ENCODE measurements around the gene CFAP141.

CFAP141 gene

DNA sequence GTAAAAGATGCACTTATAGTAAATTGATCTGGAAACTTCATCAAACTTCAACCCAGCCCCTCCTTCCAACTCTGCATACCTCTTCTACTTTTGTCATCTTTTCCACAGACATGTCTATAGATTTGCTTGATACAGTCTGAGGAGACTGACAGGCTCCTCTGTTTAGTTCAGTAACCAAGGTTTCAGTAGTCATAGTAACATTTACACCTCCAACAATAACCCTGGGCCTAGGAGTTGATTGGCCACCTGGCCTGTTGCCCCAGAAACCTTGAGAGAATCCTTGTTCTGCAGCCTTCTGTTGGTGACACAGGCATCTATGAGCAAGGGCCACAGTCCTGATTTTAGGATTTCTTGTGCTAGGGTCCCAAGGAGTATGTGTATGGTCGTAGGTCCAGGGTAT, at the start of gene CFAP141:
CFAP141 (minus strand) TSS at position 138 of the 400 bp plus-strand sequence; CDS start at position 112, 26 bp downstream.
- POLR2A ChIA-PET = interaction anchor here (0.6 kb wide), 1 partner anchor 76 kb away, joined by 5 read pairs; no protein-coding TSS in a partner anchor
- CTCF ChIA-PET = no interaction called here
- TF ChIP-seq LEF1 (IDR thresholded peaks at IDR 0.05; ENCODE audit: borderline replicate concordance) (no peak), HDGF (IDR thresholded peaks at IDR 0.05; ENCODE audit: borderline replicate concordance) (no peak), FOXK2 (IDR thresholded peaks at IDR 0.05) (no peak), ZNF384 (IDR thresholded peaks at IDR 0.05) (no peak), FOXA1 (IDR thresholded peaks at IDR 0.05) (no peak), L3MBTL2 (conservative IDR thresholded peaks at IDR 0.05) (no peak), ELF4 (IDR thresholded peaks at IDR 0.05) (no peak), FOXM1 (IDR thresholded peaks at IDR 0.05; ENCODE audit: borderline replicate concordance) (no peak), ARNT (IDR thresholded peaks at IDR 0.05) (no peak), BHLHE40 (IDR thresholded peaks at IDR 0.05; ENCODE audit: borderline replicate concordance) (no peak), SP1 (IDR thresholded peaks at IDR 0.05) (no peak), CTBP1 (IDR thresholded peaks at IDR 0.05; ENCODE audit: borderline replicate concordance) (no peak), NFRKB (IDR thresholded peaks at IDR 0.05) (no peak), SUZ12 (IDR thresholded peaks at IDR 0.05) (no peak), TARDBP (IDR thresholded peaks at IDR 0.05) (no peak)
- TF ChIP-seq, protein P1, sequence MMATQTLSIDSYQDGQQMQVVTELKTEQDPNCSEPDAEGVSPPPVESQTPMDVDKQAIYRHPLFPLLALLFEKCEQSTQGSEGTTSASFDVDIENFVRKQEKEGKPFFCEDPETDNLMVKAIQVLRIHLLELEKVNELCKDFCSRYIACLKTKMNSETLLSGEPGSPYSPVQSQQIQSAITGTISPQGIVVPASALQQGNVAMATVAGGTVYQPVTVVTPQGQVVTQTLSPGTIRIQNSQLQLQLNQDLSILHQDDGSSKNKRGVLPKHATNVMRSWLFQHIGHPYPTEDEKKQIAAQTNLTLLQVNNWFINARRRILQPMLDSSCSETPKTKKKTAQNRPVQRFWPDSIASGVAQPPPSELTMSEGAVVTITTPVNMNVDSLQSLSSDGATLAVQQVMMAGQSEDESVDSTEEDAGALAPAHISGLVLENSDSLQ (IDR thresholded peaks at IDR 0.05) = no peak
- DNase-seq (ENCODE audit: extremely low spot score) = no peak

DNA sequence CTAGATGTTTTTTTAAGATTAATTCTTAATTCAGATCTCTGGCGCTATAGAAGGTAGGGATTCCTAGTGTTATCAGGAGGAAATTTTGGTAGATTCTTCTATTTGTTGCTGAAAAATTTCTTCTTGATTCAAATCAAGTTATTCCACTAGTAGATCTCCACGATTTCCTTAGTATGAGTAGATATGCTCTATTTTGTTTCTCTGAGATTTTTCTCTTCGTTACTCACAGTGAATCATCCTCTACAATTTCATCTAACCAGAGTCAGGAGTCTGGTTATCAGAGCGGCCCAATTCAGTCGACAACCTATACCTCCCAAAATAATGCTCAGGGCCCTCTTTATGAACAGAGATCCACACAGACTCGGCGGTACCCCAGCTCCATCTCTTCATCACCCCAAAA, 47.5 kb upstream of the CFAP141 start:
- ChIA-PET POLR2A (no interaction called here), CTCF (no interaction called here)
- TF ChIP-seq SP1 (IDR thresholded peaks at IDR 0.05) = no peak
- no peak for TF ChIP-seq HDGF (IDR thresholded peaks at IDR 0.05; ENCODE audit: borderline replicate concordance)
- TF ChIP-seq SUZ12 (IDR thresholded peaks at IDR 0.05) = no peak
- TF ChIP-seq FOXK2 (IDR thresholded peaks at IDR 0.05) = no peak
- TF ChIP-seq, protein P1 (IDR thresholded peaks at IDR 0.05) = no peak
- TF ChIP-seq ARNT (IDR thresholded peaks at IDR 0.05) = no peak
- no peak for TF ChIP-seq ZNF384 (IDR thresholded peaks at IDR 0.05)
- no peak for TF ChIP-seq BHLHE40 (IDR thresholded peaks at IDR 0.05; ENCODE audit: borderline replicate concordance)
- no peak for TF ChIP-seq TARDBP (IDR thresholded peaks at IDR 0.05)
- TF ChIP-seq LEF1 (IDR thresholded peaks at IDR 0.05; ENCODE audit: borderline replicate concordance) = no peak
- no peak for TF ChIP-seq ELF4 (IDR thresholded peaks at IDR 0.05)
- no peak for TF ChIP-seq CTBP1 (IDR thresholded peaks at IDR 0.05; ENCODE audit: borderline replicate concordance)
- no peak for TF ChIP-seq FOXM1 (IDR thresholded peaks at IDR 0.05; ENCODE audit: borderline replicate concordance)
- TF ChIP-seq L3MBTL2 (conservative IDR thresholded peaks at IDR 0.05) = no peak
- TF ChIP-seq NFRKB (IDR thresholded peaks at IDR 0.05) = no peak
- TF ChIP-seq FOXA1 (IDR thresholded peaks at IDR 0.05) = no peak
- no peak for DNase-seq (ENCODE audit: extremely low spot score)

DNA sequence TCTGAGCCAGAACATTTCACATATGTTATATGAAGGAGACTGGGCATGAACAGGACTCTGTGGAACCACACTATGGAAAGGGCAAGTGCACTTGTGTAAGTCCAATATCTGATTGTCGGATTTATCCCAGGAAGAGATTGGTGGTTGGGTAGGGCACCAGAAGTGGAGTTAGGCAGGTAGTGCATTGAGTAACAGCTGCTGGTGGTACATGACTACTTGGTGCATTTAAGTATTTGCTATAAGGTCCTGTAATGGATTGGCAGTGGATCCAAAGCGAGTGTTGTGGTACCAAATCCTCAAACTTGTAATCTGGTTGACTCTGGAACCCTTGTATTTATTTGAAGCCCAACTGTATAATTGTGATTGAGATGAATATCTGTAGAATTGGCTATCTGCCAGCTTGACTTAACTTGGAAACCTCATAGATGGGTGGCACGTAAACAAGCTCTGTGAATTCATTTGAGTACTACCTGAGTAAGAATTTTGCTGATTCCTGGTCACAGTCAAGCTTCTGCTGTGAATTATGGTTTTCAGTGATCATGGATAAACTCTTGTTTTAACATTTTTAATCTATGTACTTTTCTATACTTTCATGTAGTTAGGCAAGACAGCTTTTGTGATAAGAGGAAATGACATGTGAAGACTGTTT, 35.7 kb upstream of the CFAP141 start:
- DNase-seq (ENCODE audit: extremely low spot score) = no peak
- POLR2A ChIA-PET = interaction anchor here (0.8 kb wide), 1 partner anchor 11 kb away, joined by 3 read pairs; no protein-coding TSS in a partner anchor
- no peak for TF ChIP-seq SUZ12 (IDR thresholded peaks at IDR 0.05)
- TF ChIP-seq HDGF (IDR thresholded peaks at IDR 0.05; ENCODE audit: borderline replicate concordance) = no peak
- no peak for TF ChIP-seq FOXK2 (IDR thresholded peaks at IDR 0.05)
- no peak for TF ChIP-seq ARNT (IDR thresholded peaks at IDR 0.05)
- no peak for TF ChIP-seq FOXM1 (IDR thresholded peaks at IDR 0.05; ENCODE audit: borderline replicate concordance)
- no peak for TF ChIP-seq BHLHE40 (IDR thresholded peaks at IDR 0.05; ENCODE audit: borderline replicate concordance)
- no peak for TF ChIP-seq TARDBP (IDR thresholded peaks at IDR 0.05)
- no peak for TF ChIP-seq L3MBTL2 (conservative IDR thresholded peaks at IDR 0.05)
- TF ChIP-seq NFRKB (IDR thresholded peaks at IDR 0.05) = no peak
- no peak for TF ChIP-seq FOXA1 (IDR thresholded peaks at IDR 0.05)
- TF ChIP-seq SP1 (IDR thresholded peaks at IDR 0.05) = no peak
- TF ChIP-seq ELF4 (IDR thresholded peaks at IDR 0.05) = no peak
- TF ChIP-seq LEF1 (IDR thresholded peaks at IDR 0.05; ENCODE audit: borderline replicate concordance) = no peak
- no peak for TF ChIP-seq CTBP1 (IDR thresholded peaks at IDR 0.05; ENCODE audit: borderline replicate concordance)
- TF ChIP-seq, protein P1 (IDR thresholded peaks at IDR 0.05) = no peak
- TF ChIP-seq ZNF384 (IDR thresholded peaks at IDR 0.05) = no peak
- CTCF ChIA-PET = no interaction called here

DNA sequence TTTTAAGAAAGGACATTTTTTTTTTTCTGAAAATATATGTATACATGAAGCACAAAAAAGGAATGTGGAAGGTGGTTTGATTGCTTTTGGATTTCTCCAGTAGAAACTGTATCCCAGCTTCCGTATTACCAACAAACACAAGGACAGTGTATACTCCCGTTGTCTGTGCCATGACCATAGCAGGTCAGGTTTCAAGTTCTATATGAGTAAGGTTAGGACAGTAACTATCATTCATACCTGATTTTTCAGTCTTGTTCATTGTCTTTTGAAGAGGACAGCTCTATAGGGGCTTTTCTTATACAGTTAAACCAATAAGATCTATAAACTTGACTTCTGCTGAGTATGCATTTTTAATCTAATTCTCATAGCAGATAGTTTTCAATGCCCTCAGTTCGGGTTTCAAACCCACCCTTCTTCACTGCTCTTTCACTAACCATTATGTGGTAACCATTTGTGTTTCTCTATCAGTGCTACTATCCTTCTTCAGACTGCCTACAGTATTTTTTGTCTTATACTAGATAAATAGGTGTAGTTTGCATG, 34.2 kb upstream of the CFAP141 start:
- POLR2A ChIA-PET = no interaction called here
- TF ChIP-seq CTBP1 (IDR thresholded peaks at IDR 0.05; ENCODE audit: borderline replicate concordance) (no peak), ZNF384 (IDR thresholded peaks at IDR 0.05) (no peak), NFRKB (IDR thresholded peaks at IDR 0.05) (no peak), TARDBP (IDR thresholded peaks at IDR 0.05) (no peak), FOXM1 (IDR thresholded peaks at IDR 0.05; ENCODE audit: borderline replicate concordance) (no peak), HDGF (IDR thresholded peaks at IDR 0.05; ENCODE audit: borderline replicate concordance) (no peak), SUZ12 (IDR thresholded peaks at IDR 0.05) (no peak)

DNA sequence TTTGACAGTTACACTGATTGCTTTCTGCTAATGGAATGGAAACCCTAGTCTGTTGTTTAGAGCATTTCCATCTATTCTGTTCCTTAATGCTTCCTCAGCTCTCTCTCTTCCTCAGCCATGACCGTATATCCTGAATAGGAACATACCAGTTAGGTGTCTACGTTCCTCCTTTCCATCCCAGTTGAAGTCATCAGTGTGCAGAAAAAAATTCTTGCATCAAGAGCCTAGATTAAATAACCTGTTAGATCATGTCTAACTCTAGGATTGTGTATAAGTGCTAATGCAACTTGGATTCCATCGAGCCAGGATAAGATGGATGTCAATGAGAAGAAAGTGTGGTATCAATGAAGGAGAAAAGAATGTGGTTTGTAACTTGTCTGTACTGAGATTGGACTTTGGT, 33.4 kb upstream of the CFAP141 start:
- CTCF ChIA-PET = no interaction called here

More for the DNA sequence above, 34.2 kb upstream of the CFAP141 start:
- CTCF ChIA-PET = no interaction called here
- no peak for DNase-seq (ENCODE audit: extremely low spot score)

More for the DNA sequence above, 33.4 kb upstream of the CFAP141 start:
- DNase-seq (ENCODE audit: extremely low spot score) = no peak
- POLR2A ChIA-PET = no interaction called here
- TF ChIP-seq NFRKB (IDR thresholded peaks at IDR 0.05) (no peak), CTBP1 (IDR thresholded peaks at IDR 0.05; ENCODE audit: borderline replicate concordance) (no peak)

All from HEK293T (cell line).